Glutamatergic neuron (in vitro differentiated cells): ENCODE measurements around the gene RBM19. TPM values are rescaled to one million over a fixed set of nuclear protein-coding genes. Genes with fewer than 3 reads are reported as not detected.
"Not testable (repeated sequence)": the region's sequence is repeated elsewhere in the genome, so short reads cannot be mapped to it uniquely, and the experiment has no call there.

Experiments
- DNase-seq: peaks from one replicate; pipeline ENCODE4 v3.0.0; 2022
- H3K27ac Mint-ChIP-seq: one replicate; pipeline ENCODE4 v1.8.0; 2020; ENCODE audit warnings: mild to moderate bottlenecking, mixed read lengths, inconsistent platforms; ENCODE audit not compliant: unreplicated experiment
- H3K27me3 Mint-ChIP-seq: one replicate; pipeline ENCODE4 v1.8.0; 2020; ENCODE audit warnings: mild to moderate bottlenecking, moderate library complexity, mixed read lengths, inconsistent platforms; ENCODE audit not compliant: unreplicated experiment
- H3K36me3 Mint-ChIP-seq: one replicate; pipeline ENCODE4 v1.8.0; 2020; ENCODE audit warnings: mild to moderate bottlenecking, mixed read lengths, inconsistent platforms; ENCODE audit not compliant: unreplicated experiment
- H3K4me1 Mint-ChIP-seq: one replicate; pipeline ENCODE4 v1.8.0; 2020; ENCODE audit warnings: mild to moderate bottlenecking, low read depth, mixed read lengths, inconsistent platforms; ENCODE audit not compliant: unreplicated experiment
- H3K4me3 Mint-ChIP-seq: one replicate; pipeline ENCODE4 v1.8.0; 2020; ENCODE audit warnings: mild to moderate bottlenecking, mixed read lengths, inconsistent platforms; ENCODE audit not compliant: unreplicated experiment
- H3K9me3 Mint-ChIP-seq: one replicate; pipeline ENCODE4 v1.8.0; 2020; ENCODE audit warnings: mild to moderate bottlenecking, moderate library complexity, mixed read lengths, inconsistent platforms; ENCODE audit not compliant: unreplicated experiment
- CTCF ChIP-seq: fragments of 200-600 bp; sonication (generic); IDR thresholded peaks from one replicate; pipeline ENCODE4 v1.5.0; 2021; ENCODE audit not compliant: partially characterized antibody, unreplicated experiment
- total RNA-seq: library from RNA; stranded (reverse); fragmentation: NEBNext Ultra II Directional; extraction: Animal tissue kit (Norgen Biotek cat#: 25700); gene quantifications from one replicate; pipeline ENCODE4 v1.2.1, GENCODE V29; 2021; ENCODE audit not compliant: unreplicated experiment

RBM19 gene
- total RNA-seq, 1 donor from 2014 or later = 27.4 TPM

DNA sequence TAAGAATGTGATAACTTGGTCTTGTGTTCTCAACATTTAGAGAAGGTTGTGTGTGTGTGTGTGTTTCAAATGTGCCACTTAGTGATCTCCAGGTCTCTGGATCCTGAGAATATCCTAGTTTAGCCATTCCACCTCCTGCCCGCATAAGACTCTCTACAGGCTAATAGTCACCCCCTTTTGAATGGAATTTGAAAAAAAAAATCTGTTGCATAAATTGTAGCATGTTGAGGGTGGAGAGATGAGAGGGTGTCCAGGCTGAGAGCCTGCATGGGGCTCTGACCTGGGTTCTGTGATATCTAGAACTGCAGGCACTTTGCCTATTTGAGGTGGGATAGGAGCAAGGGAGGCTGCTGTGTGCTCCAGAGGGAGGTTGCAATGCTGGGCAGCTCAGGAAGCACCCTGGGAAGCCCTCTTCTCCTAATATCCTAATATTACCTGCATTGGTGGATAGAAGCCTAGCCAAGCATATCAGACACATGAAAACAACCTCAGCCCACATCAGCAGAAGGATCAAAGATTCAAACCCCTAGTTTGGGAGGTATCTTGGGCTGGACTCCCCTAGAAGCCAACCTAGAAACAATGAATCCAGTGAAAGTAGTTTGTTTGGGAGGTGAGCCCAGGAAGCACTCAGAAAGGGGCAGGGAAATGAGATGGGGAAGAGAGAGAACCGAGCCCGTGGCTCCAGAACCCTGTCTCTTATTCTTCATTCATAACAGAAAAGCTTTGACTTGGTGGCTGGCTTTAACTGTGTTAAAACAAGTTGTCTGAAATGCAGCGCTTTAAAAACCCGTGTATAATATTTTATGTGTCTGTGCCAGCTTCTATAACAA, 35.6 kb upstream of the RBM19 start:
- DNase-seq = no peak
- peaks cover 7% of the 10 kb centered on the region for H3K36me3 Mint-ChIP-seq
- no peaks in the 10 kb centered on the region for H3K4me1 Mint-ChIP-seq
- H3K9me3 Mint-ChIP-seq = peaks cover 5% of the 10 kb centered on the region
- H3K27ac Mint-ChIP-seq = no peak overlapping the region
- peaks cover 3% of the 10 kb centered on the region for H3K27me3 Mint-ChIP-seq
- TF ChIP-seq CTCF = no peak
- no peak overlapping the region for H3K4me3 Mint-ChIP-seq

GRCh38 chr12:114000861-114001260, 34.7 kb upstream of the RBM19 start:
- no peak for DNase-seq
- no peak for TF ChIP-seq CTCF
- peaks cover 3% of the 10 kb centered on the region for H3K27me3 Mint-ChIP-seq
- no peaks in the 10 kb centered on the region for H3K4me1 Mint-ChIP-seq
- H3K9me3 Mint-ChIP-seq = peaks cover 5% of the 10 kb centered on the region
- no peak overlapping the region for H3K4me3 Mint-ChIP-seq
- peaks cover 7% of the 10 kb centered on the region for H3K36me3 Mint-ChIP-seq
- no peak overlapping the region for H3K27ac Mint-ChIP-seq

DNA sequence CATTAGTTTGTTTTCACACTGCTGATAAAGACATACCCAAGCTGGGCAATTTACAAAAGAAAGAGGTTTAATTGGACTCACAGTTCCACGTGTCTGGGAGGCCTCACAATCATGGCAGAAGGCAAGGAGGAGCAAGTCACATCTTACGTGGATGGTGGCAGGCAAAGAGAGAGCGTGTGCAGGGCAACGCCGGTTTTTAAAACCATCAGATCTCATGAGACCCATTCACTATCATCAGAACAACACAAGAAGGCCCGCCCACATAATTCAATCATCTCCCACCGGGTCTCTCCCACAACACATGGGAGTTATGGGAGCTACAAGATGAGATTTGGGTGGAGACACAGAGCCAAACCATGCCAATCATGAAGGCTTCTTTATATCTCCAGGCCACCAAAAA, 34.1 kb upstream of the RBM19 start:
- H3K4me1 Mint-ChIP-seq, H3K4me3 Mint-ChIP-seq, H3K27me3 Mint-ChIP-seq, H3K36me3 Mint-ChIP-seq, DNase-seq, H3K27ac Mint-ChIP-seq, H3K9me3 Mint-ChIP-seq: not testable (repeated sequence)

DNA sequence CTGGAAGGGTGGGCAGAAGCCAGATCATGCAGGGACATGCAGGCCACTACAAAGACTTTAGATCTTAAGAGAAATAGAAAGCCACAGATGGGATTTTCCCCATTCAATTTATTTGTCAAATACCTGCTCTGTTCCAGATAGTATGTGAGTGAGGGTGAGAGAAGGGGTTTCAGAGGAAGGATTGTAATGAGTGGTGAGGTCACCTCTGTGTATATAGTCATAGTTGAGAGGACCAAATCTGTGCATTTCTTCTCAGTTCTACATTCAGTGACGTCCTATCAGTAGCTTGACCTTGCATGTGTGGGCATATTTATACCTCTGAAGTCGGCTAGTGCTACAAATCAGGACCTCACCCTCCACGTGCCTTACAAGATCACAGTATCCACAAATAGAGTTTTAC, 31.2 kb upstream of the RBM19 start:
- Mint-ChIP-seq H3K9me3 (peaks cover 5% of the 10 kb centered on the region), H3K4me1 (no peaks in the 10 kb centered on the region), H3K27me3 (peaks cover 3% of the 10 kb centered on the region), H3K27ac (no peak overlapping the region), H3K36me3 (peaks cover 7% of the 10 kb centered on the region), H3K4me3 (no peak overlapping the region)
- DNase-seq = no peak
- TF ChIP-seq CTCF = no peak

DNA sequence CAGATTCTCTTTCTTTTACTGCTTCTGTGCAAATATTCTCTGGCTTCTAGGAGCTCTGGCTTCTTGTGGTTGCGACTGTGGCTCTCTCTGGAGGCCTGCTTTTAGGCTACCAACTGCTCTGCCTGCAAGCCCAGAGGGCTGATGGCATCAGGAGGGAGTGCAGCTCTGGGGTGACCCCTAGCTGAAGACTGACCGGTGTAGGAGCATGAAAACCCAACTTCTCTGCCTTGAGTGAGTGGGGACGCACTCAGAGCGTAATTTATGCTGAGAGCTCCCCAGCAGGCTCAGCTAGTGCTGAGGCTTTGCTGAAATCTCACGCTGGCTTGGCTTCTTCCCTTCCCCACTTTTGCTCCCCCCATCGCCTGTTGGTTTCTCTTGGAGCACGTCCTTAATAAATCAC, 29.9 kb upstream of the RBM19 start:
- DNase-seq = no peak
- no peaks in the 10 kb centered on the region for H3K4me1 Mint-ChIP-seq
- no peak for TF ChIP-seq CTCF
- peaks cover 3% of the 10 kb centered on the region for H3K27me3 Mint-ChIP-seq
- peaks cover 7% of the 10 kb centered on the region for H3K36me3 Mint-ChIP-seq
- no peak overlapping the region for H3K27ac Mint-ChIP-seq
- H3K9me3 Mint-ChIP-seq = peaks cover 5% of the 10 kb centered on the region
- H3K4me3 Mint-ChIP-seq = no peak overlapping the region
